ENCODE results near the gene SYNE2. TPM values are rescaled to one million over a fixed set of nuclear protein-coding genes. Genes with fewer than 3 reads are reported as not detected.

SYNE2 gene
- 7.7 and 18.3 TPM in 2 replicates for total RNA-seq (ENCODE audit: low replicate concordance)

GRCh38 chr14:63852817-63853731, at the start of gene SYNE2:
SYNE2 (plus strand) TSS chr14:63853004; CDS start chr14:63909149, 56,145 bp downstream.

Other genes starting within 250 kb of the SYNE2 start
- 12.5 and 12.8 TPM in 2 replicates for gene WDR89, start 211.1 kb upstream of the SYNE2 start, total RNA-seq (ENCODE audit: low replicate concordance)
- gene SGPP1, start 124.9 kb upstream of the SYNE2 start, total RNA-seq (ENCODE audit: low replicate concordance): 10.1 and 18.9 TPM in 2 replicates